ENCODE measurements around the gene PLA2G4A. TPM values are rescaled to one million over a fixed set of nuclear protein-coding genes. Genes with fewer than 3 reads are reported as not detected.

PLA2G4A gene
- total RNA-seq, 1 experiment from 2014 or later: 2.0 TPM

- H3K27me3 Mint-ChIP-seq (ENCODE audit: insufficient read depth, unreplicated experiment): no peaks in the 10 kb centered on the region
- Histone ChIP-seq H3K4me1 (peaks cover 6% of the 10 kb centered on the region; the same call in 1 of the 2 replicates), H3K4me3 (ENCODE audit: low read depth, low read length) (no peak overlapping the region), H3K27me3 (replicated peaks; ENCODE audit: control insufficient read depth, insufficient read depth, low read length) (no peaks in the 10 kb centered on the region), H3K9me3 (no peaks in the 10 kb centered on the region), H3K36me3 (ENCODE audit: control insufficient read depth, insufficient read depth, low read length) (no peaks in the 10 kb centered on the region)
- DNase-seq: peak in 1 of 2 experiments; percentile 28
- H3K9me3 Mint-ChIP-seq (ENCODE audit: unreplicated experiment): no peaks in the 10 kb centered on the region
- no peaks in the 10 kb centered on the region for H3K36me3 Mint-ChIP-seq (ENCODE audit: insufficient read depth, unreplicated experiment)
- ChIA-PET CTCF (no interaction called here), POLR2A (no interaction called here)
- no peak overlapping the region for H3K4me3 Mint-ChIP-seq (ENCODE audit: unreplicated experiment)
- H3K4me1 Mint-ChIP-seq (ENCODE audit: low read depth, unreplicated experiment): peaks cover 14% of the 10 kb centered on the region
- intact Hi-C loops (cut with micrococcal nuclease; ENCODE audit: unreplicated experiment): loop anchor here (1.0 kb wide), 1 partner anchor 12 kb away; no protein-coding TSS in a partner anchor
- no TSS peak for BruUV-seq (replicated peaks)
- TF ChIP-seq, protein P1, sequence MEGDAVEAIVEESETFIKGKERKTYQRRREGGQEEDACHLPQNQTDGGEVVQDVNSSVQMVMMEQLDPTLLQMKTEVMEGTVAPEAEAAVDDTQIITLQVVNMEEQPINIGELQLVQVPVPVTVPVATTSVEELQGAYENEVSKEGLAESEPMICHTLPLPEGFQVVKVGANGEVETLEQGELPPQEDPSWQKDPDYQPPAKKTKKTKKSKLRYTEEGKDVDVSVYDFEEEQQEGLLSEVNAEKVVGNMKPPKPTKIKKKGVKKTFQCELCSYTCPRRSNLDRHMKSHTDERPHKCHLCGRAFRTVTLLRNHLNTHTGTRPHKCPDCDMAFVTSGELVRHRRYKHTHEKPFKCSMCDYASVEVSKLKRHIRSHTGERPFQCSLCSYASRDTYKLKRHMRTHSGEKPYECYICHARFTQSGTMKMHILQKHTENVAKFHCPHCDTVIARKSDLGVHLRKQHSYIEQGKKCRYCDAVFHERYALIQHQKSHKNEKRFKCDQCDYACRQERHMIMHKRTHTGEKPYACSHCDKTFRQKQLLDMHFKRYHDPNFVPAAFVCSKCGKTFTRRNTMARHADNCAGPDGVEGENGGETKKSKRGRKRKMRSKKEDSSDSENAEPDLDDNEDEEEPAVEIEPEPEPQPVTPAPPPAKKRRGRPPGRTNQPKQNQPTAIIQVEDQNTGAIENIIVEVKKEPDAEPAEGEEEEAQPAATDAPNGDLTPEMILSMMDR (IDR thresholded peaks at IDR 0.05; ENCODE audit: insufficient read depth in 1 of 2, low read depth in 1 of 2, low read length in 1 of 2, severe bottlenecking in 1 of 2, unreplicated experiment in 1 of 2): no peak
- H3K27ac Mint-ChIP-seq (ENCODE audit: unreplicated experiment): no peak overlapping the region
Observed at GRCh38 chr1:186841599-186841998, 12.8 kb downstream of the PLA2G4A start.

- intact Hi-C loops (cut with micrococcal nuclease; ENCODE audit: unreplicated experiment): no loop called here
- Mint-ChIP-seq H3K4me1 (ENCODE audit: low read depth, unreplicated experiment) (peaks cover 18% of the 10 kb centered on the region), H3K4me3 (ENCODE audit: unreplicated experiment) (no peak overlapping the region), H3K36me3 (ENCODE audit: insufficient read depth, unreplicated experiment) (no peaks in the 10 kb centered on the region), H3K9me3 (ENCODE audit: unreplicated experiment) (no peaks in the 10 kb centered on the region), H3K27ac (ENCODE audit: unreplicated experiment) (no peak overlapping the region), H3K27me3 (ENCODE audit: insufficient read depth, unreplicated experiment) (no peaks in the 10 kb centered on the region)
- no peak for DNase-seq
- BruUV-seq (replicated peaks): no TSS peak
- Histone ChIP-seq H3K4me3 (ENCODE audit: low read depth, low read length) (no peak overlapping the region), H3K36me3 (ENCODE audit: control insufficient read depth, insufficient read depth, low read length) (no peaks in the 10 kb centered on the region), H3K27me3 (replicated peaks; ENCODE audit: control insufficient read depth, insufficient read depth, low read length) (no peaks in the 10 kb centered on the region), H3K9me3 (no peaks in the 10 kb centered on the region), H3K4me1 (peaks cover 6% of the 10 kb centered on the region; the same call in 1 of the 2 replicates)
- TF ChIP-seq, protein P1 (IDR thresholded peaks at IDR 0.05; ENCODE audit: insufficient read depth in 1 of 2, low read depth in 1 of 2, low read length in 1 of 2, severe bottlenecking in 1 of 2, unreplicated experiment in 1 of 2): no peak
- CTCF ChIA-PET: no interaction called here
- POLR2A ChIA-PET: no interaction called here
Observed at GRCh38 chr1:186842547-186842946, 13.8 kb downstream of the PLA2G4A start.

GRCh38 chr1:186843226-186843625, 14.5 kb downstream of the PLA2G4A start:
- Mint-ChIP-seq H3K4me3 (ENCODE audit: unreplicated experiment) (no peak overlapping the region), H3K9me3 (ENCODE audit: unreplicated experiment) (no peaks in the 10 kb centered on the region), H3K27ac (ENCODE audit: unreplicated experiment) (no peak overlapping the region), H3K4me1 (ENCODE audit: low read depth, unreplicated experiment) (peaks cover 24% of the 10 kb centered on the region), H3K27me3 (ENCODE audit: insufficient read depth, unreplicated experiment) (no peaks in the 10 kb centered on the region), H3K36me3 (ENCODE audit: insufficient read depth, unreplicated experiment) (no peaks in the 10 kb centered on the region)
- TF ChIP-seq, protein P1 (IDR thresholded peaks at IDR 0.05; ENCODE audit: insufficient read depth in 1 of 2, low read depth in 1 of 2, low read length in 1 of 2, severe bottlenecking in 1 of 2, unreplicated experiment in 1 of 2): no peak
- DNase-seq: no peak
- ChIA-PET CTCF (no interaction called here), POLR2A (no interaction called here)
- Histone ChIP-seq H3K4me1 (peaks cover 9% of the 10 kb centered on the region; the same call in 1 of the 2 replicates), H3K9me3 (no peaks in the 10 kb centered on the region), H3K4me3 (ENCODE audit: low read depth, low read length) (no peak overlapping the region), H3K27me3 (replicated peaks; ENCODE audit: control insufficient read depth, insufficient read depth, low read length) (no peaks in the 10 kb centered on the region), H3K36me3 (ENCODE audit: control insufficient read depth, insufficient read depth, low read length) (no peaks in the 10 kb centered on the region)
- intact Hi-C loops (cut with micrococcal nuclease; ENCODE audit: unreplicated experiment): no loop called here
- BruUV-seq (replicated peaks): no TSS peak
